Neural cell (in vitro differentiated cells): ENCODE results near the gene PARD3B. TPM values are rescaled to one million over a fixed set of nuclear protein-coding genes. Genes with fewer than 3 reads are reported as not detected.

ENCODE experiments used
- H2AFZ ChIP-seq: fragments of 200-600, 300-800 bp; sonication (generic), shearing (Covaris generic); 2 replicates; pipeline ENCODE4 v1.6.0; 2014; ENCODE audit warnings: low read depth, mild to moderate bottlenecking, antibody characterized with exemption, low read length, moderate library complexity
- H3F3A ChIP-seq: fragments of 200-600 bp; shearing (Covaris generic); 2 replicates; pipeline ENCODE4 v1.6.1; 2016; ENCODE audit warnings: mild to moderate bottlenecking, moderate library complexity, mixed read lengths, antibody characterized with exemption, low read length; ENCODE audit not compliant: insufficient read depth, poor library complexity, severe bottlenecking
- H3K27ac ChIP-seq: fragments of 200-600, 300-800 bp; sonication (generic), shearing (Covaris generic); 2 replicates; pipeline ENCODE4 v1.5.1; 2014; ENCODE audit warnings: mild to moderate bottlenecking, low read length, moderate library complexity
- H3K27me3 ChIP-seq: fragments of 300-800, 200-600 bp; sonication (generic), shearing (Covaris generic); 2 replicates; pipeline ENCODE4 v1.6.0; 2014; ENCODE audit warnings: mild to moderate bottlenecking, low read depth, low read length, moderate library complexity; ENCODE audit not compliant: insufficient read depth
- H3K36me3 ChIP-seq: fragments of 300-800, 200-600 bp; sonication (generic), shearing (Covaris generic); 2 replicates; pipeline ENCODE4 v1.5.1; 2014; ENCODE audit warnings: mild to moderate bottlenecking, antibody characterized with exemption, low read length, moderate library complexity; ENCODE audit not compliant: insufficient read depth
- H3K4me2 ChIP-seq: fragments of 300-800, 200-600 bp; sonication (generic), shearing (Covaris generic); 2 replicates; pipeline ENCODE4 v1.6.0; 2014; ENCODE audit warnings: mild to moderate bottlenecking, low read length
- H3K4me3 ChIP-seq: fragments of 300-800, 200-600 bp; sonication (generic), shearing (Covaris generic); 2 replicates; pipeline ENCODE4 v1.5.1; 2014; ENCODE audit warnings: mild to moderate bottlenecking, low read length, moderate library complexity
- H3K79me2 ChIP-seq: fragments of 200-600 bp; shearing (Covaris generic); replicated peaks from 2 replicates; pipeline ENCODE4 v1.6.0; 2014; ENCODE audit warnings: mild to moderate bottlenecking, low read length, moderate library complexity; ENCODE audit not compliant: insufficient read depth
- H3K9ac ChIP-seq: fragments of 300-800, 200-600 bp; sonication (generic), shearing (Covaris generic); 2 replicates; pipeline ENCODE4 v1.6.1; 2016; ENCODE audit warnings: mild to moderate bottlenecking, low read length, mixed read lengths
- H3K9me2 ChIP-seq: fragments of 200-600 bp; shearing (Covaris generic); 2 replicates; pipeline ENCODE4 v1.6.1; 2016; ENCODE audit warnings: mild to moderate bottlenecking, low read length, mixed read lengths; ENCODE audit not compliant: insufficient read depth
- H3K9me3 ChIP-seq: fragments of 200-600, 300-800 bp; sonication (generic), shearing (Covaris generic); 2 replicates; pipeline ENCODE4 v1.6.1; 2016; ENCODE audit warnings: mild to moderate bottlenecking, mixed run types, low read length, moderate library complexity, mixed read lengths
- H4K20me1 ChIP-seq: fragments of 200-600 bp; shearing (Covaris generic); 2 replicates; pipeline ENCODE4 v1.6.1; 2016; ENCODE audit warnings: mild to moderate bottlenecking, mixed run types; ENCODE audit not compliant: insufficient read depth
- EP300 ChIP-seq: fragments of 450-650 bp; conservative IDR thresholded peaks from 2 replicates; pipeline ENCODE4 v1.6.1; 2014; ENCODE audit warnings: antibody characterized with exemption, mild to moderate bottlenecking, moderate library complexity; ENCODE audit not compliant: poor library complexity, severe bottlenecking
- EZH2 ChIP-seq: fragments of 200-600, 300-800 bp; shearing (Covaris generic), sonication (generic); IDR thresholded peaks from 2 replicates; pipeline ENCODE4 v1.6.1; 2014; ENCODE audit warnings: antibody characterized with exemption, low read length, borderline replicate concordance, mild to moderate bottlenecking; ENCODE audit not compliant: insufficient read depth, poor library complexity, severe bottlenecking
- MXI1 ChIP-seq: fragments of 450-650 bp; conservative IDR thresholded peaks from 2 replicates; pipeline ENCODE4 v1.6.1; 2014; ENCODE audit warnings: antibody characterized with exemption, mild to moderate bottlenecking; ENCODE audit not compliant: poor library complexity, severe bottlenecking
- POLR2AphosphoS5 ChIP-seq: IDR thresholded peaks from 2 replicates; pipeline ENCODE4 v1.6.1; 2012
- RAD21 ChIP-seq: fragments of 450-650 bp; conservative IDR thresholded peaks from 2 replicates; pipeline ENCODE4 v1.6.1; 2014; ENCODE audit warnings: antibody characterized with exemption, mild to moderate bottlenecking, moderate library complexity
- REST ChIP-seq: IDR thresholded peaks from 2 replicates; pipeline ENCODE4 v1.6.1; 2012; ENCODE audit warnings: borderline replicate concordance
- SMC3 ChIP-seq: fragments of 450-650 bp; conservative IDR thresholded peaks from 2 replicates; pipeline ENCODE4 v1.6.1; 2014; ENCODE audit warnings: antibody characterized with exemption, mild to moderate bottlenecking, moderate library complexity; ENCODE audit not compliant: poor library complexity
- TAF1 ChIP-seq: IDR thresholded peaks from 2 replicates; pipeline ENCODE4 v1.6.1; 2012; ENCODE audit warnings: low read depth
- polyA plus RNA-seq: library from polyadenylated mRNA; depleted of rRNA; stranded (reverse); fragments of >200 nt; gene quantifications from 2 replicates; pipeline ENCODE4 v1.2.3, GENCODE V29; 2014
- TF ChIP-seq, protein P1 (sequence below): fragments of 450-650 bp; IDR thresholded peaks from 2 replicates; pipeline ENCODE4 v1.5.1; 2014; ENCODE audit warnings: antibody characterized with exemption, mild to moderate bottlenecking, moderate library complexity; ENCODE audit not compliant: poor library complexity, severe bottlenecking

Gene PARD3B
- polyA plus RNA-seq, 1 donor from 2014 or later: 0.54 TPM

DNA sequence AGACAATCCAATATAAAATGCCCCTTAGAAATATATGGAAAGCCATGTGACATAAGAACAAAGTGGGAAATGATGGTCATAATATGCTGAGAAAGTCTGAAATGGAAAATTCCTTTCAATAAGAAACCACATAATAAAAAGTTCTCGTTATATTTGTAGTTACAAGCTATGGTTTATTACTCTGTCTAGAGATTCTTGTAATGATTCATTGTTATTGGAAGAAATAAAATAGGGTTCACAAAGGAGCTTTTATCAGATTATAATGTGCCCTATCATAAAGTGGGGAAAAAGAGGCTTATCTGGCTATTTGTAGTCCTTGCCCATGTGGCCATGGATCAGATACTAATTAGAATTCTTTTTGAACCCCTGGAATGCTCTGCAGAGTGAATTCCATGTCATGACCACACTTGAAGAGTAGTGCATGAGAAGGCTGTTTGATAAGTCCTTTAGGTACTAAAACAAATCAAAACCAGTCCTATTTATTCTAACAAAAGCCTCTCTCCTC is 716.3 kb downstream of the PARD3B start:
- no peak overlapping the region for H3K4me2 ChIP-seq
- H3K27me3 ChIP-seq: no peaks in the 10 kb centered on the region

DNA sequence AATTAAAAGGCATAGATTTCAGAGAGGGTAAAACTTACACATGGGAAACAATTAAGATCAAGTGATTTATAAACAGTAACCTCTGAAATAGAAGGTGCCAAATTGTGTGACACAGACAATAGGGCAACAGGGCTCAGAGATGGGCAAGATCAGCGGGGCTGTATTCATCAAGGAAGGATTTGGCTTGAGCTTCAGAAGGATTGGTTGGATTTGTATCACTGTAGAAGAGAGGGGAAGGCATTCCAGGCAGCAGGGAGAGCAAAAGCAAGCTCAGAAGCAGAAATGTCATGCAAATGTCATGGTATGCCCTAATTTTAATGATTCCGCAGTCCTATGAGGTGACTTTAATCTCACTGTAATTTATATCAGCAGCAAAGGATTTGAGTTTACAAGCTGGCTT is 722.0 kb downstream of the PARD3B start:
- H3K9ac ChIP-seq: no peak overlapping the region
- H3F3A ChIP-seq: no peaks in the 10 kb centered on the region
- no peaks in the 10 kb centered on the region for H3K9me2 ChIP-seq
- H3K79me2 ChIP-seq: no peaks in the 10 kb centered on the region
- no peak overlapping the region for H3K4me3 ChIP-seq
- no peaks in the 10 kb centered on the region for H3K27me3 ChIP-seq
- H4K20me1 ChIP-seq: no peaks in the 10 kb centered on the region
- no peaks in the 10 kb centered on the region for H3K36me3 ChIP-seq
- no peak overlapping the region for H3K4me2 ChIP-seq
- no peak overlapping the region for H3K27ac ChIP-seq
- H2AFZ ChIP-seq: no peak overlapping the region
- H3K9me3 ChIP-seq: no peaks in the 10 kb centered on the region
- TF ChIP-seq MXI1: no peak
- TF ChIP-seq, protein P1, sequence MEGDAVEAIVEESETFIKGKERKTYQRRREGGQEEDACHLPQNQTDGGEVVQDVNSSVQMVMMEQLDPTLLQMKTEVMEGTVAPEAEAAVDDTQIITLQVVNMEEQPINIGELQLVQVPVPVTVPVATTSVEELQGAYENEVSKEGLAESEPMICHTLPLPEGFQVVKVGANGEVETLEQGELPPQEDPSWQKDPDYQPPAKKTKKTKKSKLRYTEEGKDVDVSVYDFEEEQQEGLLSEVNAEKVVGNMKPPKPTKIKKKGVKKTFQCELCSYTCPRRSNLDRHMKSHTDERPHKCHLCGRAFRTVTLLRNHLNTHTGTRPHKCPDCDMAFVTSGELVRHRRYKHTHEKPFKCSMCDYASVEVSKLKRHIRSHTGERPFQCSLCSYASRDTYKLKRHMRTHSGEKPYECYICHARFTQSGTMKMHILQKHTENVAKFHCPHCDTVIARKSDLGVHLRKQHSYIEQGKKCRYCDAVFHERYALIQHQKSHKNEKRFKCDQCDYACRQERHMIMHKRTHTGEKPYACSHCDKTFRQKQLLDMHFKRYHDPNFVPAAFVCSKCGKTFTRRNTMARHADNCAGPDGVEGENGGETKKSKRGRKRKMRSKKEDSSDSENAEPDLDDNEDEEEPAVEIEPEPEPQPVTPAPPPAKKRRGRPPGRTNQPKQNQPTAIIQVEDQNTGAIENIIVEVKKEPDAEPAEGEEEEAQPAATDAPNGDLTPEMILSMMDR: no peak
- no peak for TF ChIP-seq RAD21
- no peak for TF ChIP-seq EZH2
- TF ChIP-seq SMC3: no peak
- TF ChIP-seq EP300: no peak
- TF ChIP-seq REST: no peak

More for the DNA sequence above, 716.3 kb downstream of the PARD3B start:
- no peaks in the 10 kb centered on the region for H4K20me1 ChIP-seq
- H3K79me2 ChIP-seq: no peaks in the 10 kb centered on the region
- no peak overlapping the region for H3K27ac ChIP-seq
- H3K4me3 ChIP-seq: no peak overlapping the region
- no peaks in the 10 kb centered on the region for H3K9me2 ChIP-seq
- no peak overlapping the region for H3K9ac ChIP-seq
- H3K36me3 ChIP-seq: no peaks in the 10 kb centered on the region
- TF ChIP-seq SMC3 (no peak), MXI1 (no peak), EZH2 (no peak), EP300 (no peak), TAF1 (no peak), REST (no peak), POLR2AphosphoS5 (no peak), RAD21 (no peak)
- TF ChIP-seq, protein P1: no peak
- H3F3A ChIP-seq: no peaks in the 10 kb centered on the region
- H3K9me3 ChIP-seq: no peaks in the 10 kb centered on the region
- no peak overlapping the region for H2AFZ ChIP-seq
